H9 (cell line): ENCODE results near the gene PCYT1B. TPM values are rescaled to one million over a fixed set of nuclear protein-coding genes. Genes with fewer than 3 reads are reported as not detected.

Experiments
- DNase-seq: peaks from one replicate; pipeline ENCODE4 v3.0.0-alpha.2; 2017
- H2AFZ ChIP-seq: one replicate; pipeline ENCODE4 v1.6.1; 2013; ENCODE audit warnings: mild to moderate bottlenecking, low read length, control low read depth, moderate library complexity
- H2AK5ac ChIP-seq: 2 replicates; pipeline ENCODE4 v1.6.1; 2013; ENCODE audit warnings: low read length, control low read depth, mixed read lengths; ENCODE audit not compliant: insufficient read length
- H2BK120ac ChIP-seq: one replicate; pipeline ENCODE4 v1.6.1; 2013; ENCODE audit warnings: low read depth, mild to moderate bottlenecking, low read length, control low read depth, inconsistent platforms; ENCODE audit not compliant: poor library complexity, severe bottlenecking
- H2BK12ac ChIP-seq: 2 replicates; pipeline ENCODE4 v1.6.1; 2013; ENCODE audit warnings: low read length, control low read depth, mixed read lengths, low read depth; ENCODE audit not compliant: insufficient read length
- H2BK15ac ChIP-seq: 2 replicates; pipeline ENCODE4 v1.6.1; 2013; ENCODE audit warnings: low read depth, low read length, control low read depth
- H2BK20ac ChIP-seq: one replicate; pipeline ENCODE4 v1.6.1; 2013; ENCODE audit warnings: low read depth, mild to moderate bottlenecking, low read length, control low read depth, inconsistent platforms; ENCODE audit not compliant: poor library complexity, severe bottlenecking
- H2BK5ac ChIP-seq: 2 replicates; pipeline ENCODE4 v1.6.1; 2013; ENCODE audit warnings: low read length, control low read depth, mixed read lengths; ENCODE audit not compliant: insufficient read length
- H3K14ac ChIP-seq: 2 replicates; pipeline ENCODE4 v1.6.1; 2013; ENCODE audit warnings: low read length, control low read depth; ENCODE audit not compliant: insufficient read depth
- H3K18ac ChIP-seq: 2 replicates; pipeline ENCODE4 v1.6.1; 2013; ENCODE audit warnings: low read depth, mild to moderate bottlenecking, mixed read lengths, low read length, control low read depth; ENCODE audit not compliant: insufficient read length
- H3K23ac ChIP-seq: 2 replicates; pipeline ENCODE4 v1.6.1; 2013; ENCODE audit warnings: low read length, control low read depth, mixed read lengths, low read depth; ENCODE audit not compliant: insufficient read length
- H3K23me2 ChIP-seq: 2 replicates; pipeline ENCODE4 v1.6.1; 2013; ENCODE audit warnings: low read depth, mild to moderate bottlenecking, mixed read lengths, low read length, control low read depth; ENCODE audit not compliant: insufficient read length, poor library complexity, severe bottlenecking
- H3K27ac ChIP-seq: 2 replicates; pipeline ENCODE4 v1.5.1; 2013; ENCODE audit warnings: low read length, control low read depth, mixed read lengths, low read depth; ENCODE audit not compliant: insufficient read length
- H3K27me3 ChIP-seq: 2 replicates; pipeline ENCODE4 v1.6.1; 2013; ENCODE audit warnings: low read length, control low read depth, inconsistent platforms; ENCODE audit not compliant: insufficient read depth
- H3K4ac ChIP-seq: 2 replicates; pipeline ENCODE4 v1.6.1; 2013; ENCODE audit warnings: low read depth, mild to moderate bottlenecking, control low read depth, inconsistent platforms, low read length, moderate library complexity
- H3K4me1 ChIP-seq: 2 replicates; pipeline ENCODE4 v1.6.1; 2013; ENCODE audit warnings: low read length, control low read depth, inconsistent platforms; ENCODE audit not compliant: insufficient read depth
- H3K4me2 ChIP-seq: 2 replicates; pipeline ENCODE4 v1.6.1; 2013; ENCODE audit warnings: low read length, control low read depth, mixed read lengths; ENCODE audit not compliant: insufficient read length, insufficient read depth
- H3K56ac ChIP-seq: 2 replicates; pipeline ENCODE4 v1.6.1; 2013; ENCODE audit warnings: low read depth, mild to moderate bottlenecking, mixed read lengths, low read length, control low read depth; ENCODE audit not compliant: insufficient read length
- H3K79me1 ChIP-seq: 2 replicates; pipeline ENCODE4 v1.6.1; 2013; ENCODE audit warnings: low read depth, mild to moderate bottlenecking, moderate library complexity, low read length, control low read depth, inconsistent platforms; ENCODE audit not compliant: insufficient read depth, poor library complexity, severe bottlenecking
- H3K79me2 ChIP-seq: 2 replicates; pipeline ENCODE4 v1.6.1; 2013; ENCODE audit warnings: low read length, control low read depth, inconsistent platforms; ENCODE audit not compliant: insufficient read depth
- H3K9ac ChIP-seq: 2 replicates; pipeline ENCODE4 v1.6.1; 2013; ENCODE audit warnings: low read length, control low read depth, mixed read lengths; ENCODE audit not compliant: insufficient read length; ENCODE audit errors: extremely low read depth
- H3K9me3 ChIP-seq: one replicate; pipeline ENCODE4 v1.6.1; 2013; ENCODE audit warnings: low read depth, low read length, inconsistent platforms; ENCODE audit not compliant: control insufficient read depth
- H3T11ph ChIP-seq: one replicate; pipeline ENCODE4 v1.6.1; 2013; ENCODE audit warnings: mild to moderate bottlenecking, low read length, control low read depth, inconsistent platforms
- H4K20me1 ChIP-seq: one replicate; pipeline ENCODE4 v1.6.1; 2013; ENCODE audit not compliant: control insufficient read depth, insufficient read length, insufficient read depth
- H4K5ac ChIP-seq: 2 replicates; pipeline ENCODE4 v1.6.1; 2013; ENCODE audit warnings: low read depth, mild to moderate bottlenecking, mixed read lengths, low read length, control low read depth; ENCODE audit not compliant: insufficient read length
- H4K8ac ChIP-seq: replicated peaks from 2 replicates; pipeline ENCODE4 v1.6.1; 2013; ENCODE audit warnings: low read length, control low read depth, mixed read lengths, low read depth; ENCODE audit not compliant: insufficient read length
- H4K91ac ChIP-seq: 2 replicates; pipeline ENCODE4 v1.6.1; 2013; ENCODE audit warnings: low read depth, mild to moderate bottlenecking, moderate library complexity, mixed read lengths, low read length, control low read depth; ENCODE audit not compliant: insufficient read length
- H3K27ac Mint-ChIP-seq, 3 experiments: 2 replicates in 2 of 3; 3 replicates in 1 of 3; pipeline ENCODE4 v1.8.0; 2020 to 2021; ENCODE audit warnings: mixed read lengths in 3 of 3, mild to moderate bottlenecking in 1 of 3, moderate library complexity in 1 of 3
- H3K27me3 Mint-ChIP-seq: 2 replicates; pipeline ENCODE4 v1.8.0; 2021; ENCODE audit warnings: low read depth, mild to moderate bottlenecking, moderate library complexity, mixed read lengths
- H3K36me3 Mint-ChIP-seq, 3 experiments: 2 replicates in 2 of 3; 3 replicates in 1 of 3; pipeline ENCODE4 v1.8.0; 2020 to 2021; ENCODE audit warnings: low read depth in 3 of 3, mixed read lengths in 3 of 3; ENCODE audit not compliant: insufficient read depth in 1 of 3
- H3K4me1 Mint-ChIP-seq, 2 experiments: 2 replicates each; pipeline ENCODE4 v1.8.0; 2020; ENCODE audit warnings: mixed read lengths in 2 of 2
- H3K4me3 Mint-ChIP-seq, 2 experiments: 2 replicates in 1 of 2; 3 replicates in 1 of 2; pipeline ENCODE4 v1.8.0; 2020 to 2021; ENCODE audit warnings: mild to moderate bottlenecking in 2 of 2, mixed read lengths in 2 of 2, moderate library complexity in 1 of 2
- H3K9me3 Mint-ChIP-seq, 2 experiments: 2 replicates in 1 of 2; 3 replicates in 1 of 2; pipeline ENCODE4 v1.8.0; 2020; ENCODE audit warnings: mild to moderate bottlenecking in 2 of 2, mixed read lengths in 2 of 2, moderate library complexity in 1 of 2
- CTCF ChIP-seq: fragments of 200-600 bp; sonication (generic); conservative IDR thresholded peaks from 3 replicates; pipeline ENCODE4 v1.8.0; 2021; ENCODE audit warnings: antibody characterized with exemption, mild to moderate bottlenecking
- WGBS: extraction: QIAGEN DNeasy Blood & Tissue Kit; methylation state at CpG from one replicate; pipeline ENCODE4 v1.1.7; 2013; ENCODE audit warnings: missing lambda C conversion rate, low lambda C conversion rate, mixed read lengths; ENCODE audit not compliant: insufficient read length; ENCODE audit errors: extremely low coverage; 5-methylcytosine and 5-hydroxymethylcytosine counted together
- total RNA-seq: library from RNA; stranded (reverse); gene quantifications from 2 replicates; pipeline ENCODE4 v1.2.1, GENCODE V29; 2021

PCYT1B gene
- total RNA-seq, 1 experiment from 2014 or later, result 29.1 TPM

DNA sequence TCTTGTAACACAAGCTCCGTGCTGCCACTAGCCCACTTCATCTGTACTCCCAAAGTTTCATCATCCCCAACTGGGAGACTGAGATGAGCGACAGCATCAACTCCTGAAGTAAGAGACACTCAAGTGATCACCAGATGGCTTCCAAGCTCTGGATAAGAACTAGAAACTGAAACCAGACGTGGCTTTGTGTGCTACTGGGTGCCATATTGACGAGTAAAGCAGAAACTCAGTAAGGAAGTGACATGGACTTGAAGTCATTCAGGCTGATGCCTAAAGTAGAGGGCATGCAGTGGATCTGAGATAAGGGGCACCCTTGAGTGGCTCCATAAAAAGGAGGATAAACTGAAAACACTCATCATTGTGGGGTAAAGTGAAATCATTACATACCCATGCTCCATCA lies 72.4 kb downstream of the PCYT1B start:
- Histone ChIP-seq H4K91ac (no peak overlapping the region), H2AFZ (no peak overlapping the region), H3K27ac (no peak overlapping the region), H4K20me1 (no peaks in the 10 kb centered on the region), H2BK15ac (no peak overlapping the region), H2BK12ac (no peak overlapping the region), H3T11ph (no peak overlapping the region), H2BK120ac (no peak overlapping the region), H3K4ac (no peak overlapping the region), H3K14ac (no peak overlapping the region), H2AK5ac (no peak overlapping the region), H3K23ac (no peak overlapping the region), H2BK20ac (no peak overlapping the region), H3K9me3 (no peaks in the 10 kb centered on the region), H3K27me3 (no peaks in the 10 kb centered on the region), H4K8ac (no peak overlapping the region), H3K79me2 (no peaks in the 10 kb centered on the region), H3K79me1 (no peaks in the 10 kb centered on the region), H3K23me2 (no peaks in the 10 kb centered on the region), H4K5ac (no peak overlapping the region), H3K56ac (no peak overlapping the region), H3K18ac (no peak overlapping the region), H2BK5ac (no peak overlapping the region), H3K9ac (no peak overlapping the region), H3K4me2 (no peak overlapping the region), H3K4me1 (no peaks in the 10 kb centered on the region)
- DNase-seq, result no peak
- Mint-ChIP-seq H3K27me3 (no peaks in the 10 kb centered on the region), H3K9me3 (no peaks in the 10 kb centered on the region), H3K4me3 (no peak overlapping the region), H3K4me1 (no peaks in the 10 kb centered on the region), H3K27ac (0 out of 7 replicates have a peak overlapping the region, but pooled peaks of 1 of the 3 experiments have one; percentile 32), H3K36me3 (peaks cover 22 to 29% (median 29%) of the 10 kb centered on the region in 3 experiments; a peak in 6 of 7 replicates)
- no CpG with 5 or more reads among the region's 4 CpGs for WGBS
- no peak for TF ChIP-seq CTCF
